Liver (tissue), 9 donors: ENCODE data around the gene DSCAM. TPM values are rescaled to one million over a fixed set of nuclear protein-coding genes. Genes with fewer than 3 reads are reported as not detected.

Source experiments
- DNase-seq: peaks from one replicate; pipeline ENCODE4 v3.0.0-alpha.2; 2017; ENCODE audit warnings: low spot score
- H3K27ac ChIP-seq, 2 donors: one replicate each; pipeline ENCODE4 v1.7.0; 2013; ENCODE audit warnings: inconsistent platforms in 2 of 2, low read length in 2 of 2, control low read depth in 1 of 2, low read depth in 1 of 2, mild to moderate bottlenecking in 1 of 2
- H3K27me3 ChIP-seq, 4 donors: one replicate each; pipeline versions ENCODE4 v1.6.1 to v1.7.0; 2013; ENCODE audit warnings: low read length in 3 of 4, inconsistent platforms in 1 of 4, mild to moderate bottlenecking in 1 of 4, moderate library complexity in 1 of 4; ENCODE audit not compliant: control insufficient read depth in 4 of 4, insufficient read depth in 4 of 4
- H3K36me3 ChIP-seq, 4 donors: one replicate each; pipeline versions ENCODE4 v1.6.1 to v1.7.0; 2013; ENCODE audit warnings: low read length in 3 of 4, mild to moderate bottlenecking in 3 of 4, low read depth in 1 of 4, moderate library complexity in 1 of 4; ENCODE audit not compliant: control insufficient read depth in 4 of 4, insufficient read depth in 3 of 4
- H3K4me1 ChIP-seq, 4 donors: one replicate each; pipeline versions ENCODE4 v1.6.1 to v1.7.0; 2013; ENCODE audit warnings: low read length in 3 of 4, mild to moderate bottlenecking in 3 of 4, moderate library complexity in 1 of 4; ENCODE audit not compliant: control insufficient read depth in 4 of 4, insufficient read depth in 4 of 4
- H3K4me3 ChIP-seq, 3 donors: one replicate each; pipeline versions ENCODE4 v1.6.1 to v1.7.0; 2013; ENCODE audit warnings: low read length in 3 of 3, control low read depth in 1 of 3, low read depth in 1 of 3, mild to moderate bottlenecking in 1 of 3
- H3K9ac ChIP-seq, 2 donors: one replicate each; pipeline ENCODE4 v1.7.0; 2013; ENCODE audit warnings: low read length in 2 of 2, mild to moderate bottlenecking in 2 of 2, moderate library complexity in 2 of 2, control low read depth in 1 of 2, low read depth in 1 of 2
- H3K9me3 ChIP-seq, 4 donors: one replicate each; pipeline versions ENCODE4 v1.6.1 to v1.7.0; 2013; ENCODE audit warnings: low read length in 3 of 4; ENCODE audit not compliant: control insufficient read depth in 4 of 4
- EGR1 ChIP-seq, 2 donors: IDR thresholded peaks; 2 replicates each; pipeline ENCODE4 v1.6.1; 2016 to 2018; ENCODE audit warnings: antibody characterized with exemption in 2 of 2, low read depth in 2 of 2
- FOXA1 ChIP-seq: IDR thresholded peaks from 2 replicates; pipeline ENCODE4 v1.6.1; 2016; ENCODE audit warnings: antibody characterized with exemption
- FOXA2 ChIP-seq: IDR thresholded peaks from 2 replicates; pipeline ENCODE4 v1.6.1; 2016; ENCODE audit warnings: antibody characterized with exemption
- HNF4A ChIP-seq, 2 donors: conservative IDR thresholded peaks; 2 replicates each; pipeline ENCODE4 v1.6.1; 2016; ENCODE audit warnings: antibody characterized with exemption in 2 of 2, mild to moderate bottlenecking in 2 of 2
- HNF4G ChIP-seq: IDR thresholded peaks from 2 replicates; pipeline ENCODE4 v1.6.1; 2016; ENCODE audit warnings: antibody characterized with exemption
- JUND ChIP-seq, 2 donors: IDR thresholded peaks; 2 replicates each; pipeline ENCODE4 v1.6.1; 2016; ENCODE audit warnings: antibody characterized with exemption in 2 of 2
- NR2F2 ChIP-seq: IDR thresholded peaks from 2 replicates; pipeline ENCODE4 v1.6.1; 2016; ENCODE audit warnings: antibody characterized with exemption
- RAD21 ChIP-seq, 2 donors: IDR thresholded peaks; 2 replicates each; pipeline ENCODE4 v1.6.1; 2016; ENCODE audit warnings: antibody characterized with exemption in 2 of 2, mild to moderate bottlenecking in 2 of 2
- REST ChIP-seq: IDR thresholded peaks from 2 replicates; pipeline ENCODE4 v1.6.1; 2016; ENCODE audit warnings: antibody characterized with exemption, mild to moderate bottlenecking
- RXRA ChIP-seq, 2 donors: IDR thresholded peaks; 2 replicates each; pipeline ENCODE4 v1.6.1; 2017 to 2018; ENCODE audit warnings: antibody characterized with exemption in 2 of 2, mild to moderate bottlenecking in 1 of 2
- SP1 ChIP-seq: IDR thresholded peaks from 2 replicates; pipeline ENCODE4 v1.6.1; 2018; ENCODE audit warnings: antibody characterized with exemption, mild to moderate bottlenecking
- YY1 ChIP-seq: IDR thresholded peaks from 2 replicates; pipeline ENCODE4 v1.6.1; 2016; ENCODE audit warnings: antibody characterized with exemption, mild to moderate bottlenecking
- WGBS: extraction: QIAGEN DNeasy Blood & Tissue Kit; methylation state at CpG from one replicate; pipeline ENCODE4 v1.1.7; 2013; 5-methylcytosine and 5-hydroxymethylcytosine counted together
- polyA plus RNA-seq, 2 donors: library from polyadenylated mRNA; stranded (reverse) in 1 of 2; unstranded in 1 of 2; fragments of 200-250 nt in 1 of 2; fragments of >200 nt in 1 of 2; fragmentation: Nextera tagmentation in 1 of 2; extraction: Ambion mirVana in 1 of 2; gene quantifications; one replicate each; pipeline versions ENCODE4 v1.2.1 to v1.2.3, GENCODE V29; 2013 to 2015
- total RNA-seq, 2 donors: library from RNA; depleted of rRNA; stranded (reverse); fragments of >200 nt; gene quantifications; one replicate each; pipeline ENCODE4 v1.2.3, GENCODE V29; 2014
- TF ChIP-seq, protein P1 (sequence below): fragments of 150-350 bp; IDR thresholded peaks from 2 replicates; pipeline ENCODE4 v1.5.1; 2017; ENCODE audit warnings: improper control_type of control experiment, low read depth, low read length; ENCODE audit not compliant: missing input control
- TF ChIP-seq, protein P2 (sequence below): IDR thresholded peaks from 2 replicates; pipeline ENCODE4 v1.6.1; 2016; ENCODE audit warnings: antibody characterized with exemption
- donor health status: healthy.
- donor health status: healthy.
- donor health status: healthy.
- donor health status: healthy.
- donor health status: healthy.

The DSCAM gene
- total and polyA plus RNA-seq, 4 donors = 0.02 to 0.23 (median 0.10) TPM

GRCh38 chr21:40765811-40766210 lies 81.1 kb downstream of the DSCAM start:
- H3K9me3 ChIP-seq = no peaks in the 10 kb centered on the region
- DNase-seq = no peak
- H3K4me3 ChIP-seq = no peak overlapping the region
- peaks cover 0 to 2% (median 0%) of the 10 kb centered on the region in 4 donors for H3K27me3 ChIP-seq
- TF ChIP-seq RXRA (IDR thresholded peaks at IDR 0.05) = no peak
- TF ChIP-seq RAD21 (IDR thresholded peaks at IDR 0.05) = no peak
- TF ChIP-seq SP1 = no peak
- TF ChIP-seq EGR1 (IDR thresholded peaks at IDR 0.05; ENCODE audit: low read depth in 2 of 2) = no peak
- TF ChIP-seq HNF4G = no peak
- TF ChIP-seq, protein P1, sequence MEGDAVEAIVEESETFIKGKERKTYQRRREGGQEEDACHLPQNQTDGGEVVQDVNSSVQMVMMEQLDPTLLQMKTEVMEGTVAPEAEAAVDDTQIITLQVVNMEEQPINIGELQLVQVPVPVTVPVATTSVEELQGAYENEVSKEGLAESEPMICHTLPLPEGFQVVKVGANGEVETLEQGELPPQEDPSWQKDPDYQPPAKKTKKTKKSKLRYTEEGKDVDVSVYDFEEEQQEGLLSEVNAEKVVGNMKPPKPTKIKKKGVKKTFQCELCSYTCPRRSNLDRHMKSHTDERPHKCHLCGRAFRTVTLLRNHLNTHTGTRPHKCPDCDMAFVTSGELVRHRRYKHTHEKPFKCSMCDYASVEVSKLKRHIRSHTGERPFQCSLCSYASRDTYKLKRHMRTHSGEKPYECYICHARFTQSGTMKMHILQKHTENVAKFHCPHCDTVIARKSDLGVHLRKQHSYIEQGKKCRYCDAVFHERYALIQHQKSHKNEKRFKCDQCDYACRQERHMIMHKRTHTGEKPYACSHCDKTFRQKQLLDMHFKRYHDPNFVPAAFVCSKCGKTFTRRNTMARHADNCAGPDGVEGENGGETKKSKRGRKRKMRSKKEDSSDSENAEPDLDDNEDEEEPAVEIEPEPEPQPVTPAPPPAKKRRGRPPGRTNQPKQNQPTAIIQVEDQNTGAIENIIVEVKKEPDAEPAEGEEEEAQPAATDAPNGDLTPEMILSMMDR = no peak
- no peaks in the 10 kb centered on the region for H3K36me3 ChIP-seq
- no peak overlapping the region for H3K27ac ChIP-seq
- no peaks in the 10 kb centered on the region for H3K4me1 ChIP-seq
- WGBS = 51% methylated on average over 12 of the region's 12 CpGs
- H3K9ac ChIP-seq = no peak overlapping the region

- TF ChIP-seq RXRA (IDR thresholded peaks at IDR 0.05) (no peak), SP1 (no peak), HNF4A (conservative IDR thresholded peaks at IDR 0.05) (no peak), NR2F2 (no peak), REST (no peak), JUND (IDR thresholded peaks at IDR 0.05) (no peak)
- no peak overlapping the region for H3K27ac ChIP-seq
- H3K4me1 ChIP-seq = no peaks in the 10 kb centered on the region
- 49% methylated on average over 2 of the region's 2 CpGs for WGBS
- H3K27me3 ChIP-seq = peaks cover 0 to 2% (median 0%) of the 10 kb centered on the region in 4 donors
- no peak overlapping the region for H3K9ac ChIP-seq
- no peaks in the 10 kb centered on the region for H3K36me3 ChIP-seq
- H3K4me3 ChIP-seq = no peak overlapping the region
- H3K9me3 ChIP-seq = no peaks in the 10 kb centered on the region
- no peak for DNase-seq
Observed at GRCh38 chr21:40760821-40761220, 86.1 kb downstream of the DSCAM start.

GRCh38 chr21:40759061-40759460 lies 87.9 kb downstream of the DSCAM start:
- no peak overlapping the region for H3K4me3 ChIP-seq
- no peaks in the 10 kb centered on the region for H3K36me3 ChIP-seq
- H3K4me1 ChIP-seq = no peaks in the 10 kb centered on the region
- no peaks in the 10 kb centered on the region for H3K9me3 ChIP-seq
- no peak for DNase-seq
- no peak overlapping the region for H3K27ac ChIP-seq
- no peaks in the 10 kb centered on the region for H3K27me3 ChIP-seq
- no peak overlapping the region for H3K9ac ChIP-seq
- TF ChIP-seq REST (no peak), YY1 (no peak), FOXA1 (no peak), FOXA2 (no peak)
- TF ChIP-seq, protein P2, sequence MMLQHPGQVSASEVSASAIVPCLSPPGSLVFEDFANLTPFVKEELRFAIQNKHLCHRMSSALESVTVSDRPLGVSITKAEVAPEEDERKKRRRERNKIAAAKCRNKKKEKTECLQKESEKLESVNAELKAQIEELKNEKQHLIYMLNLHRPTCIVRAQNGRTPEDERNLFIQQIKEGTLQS = no peak
- TF ChIP-seq, protein P1 = no peak
- 75% methylated on average over 2 of the region's 2 CpGs for WGBS
